OCI-LY1 (cell line): ENCODE measurements around the gene JAKMIP2.
A peak's percentile ranks its signal among the peaks of the same experiment; 100 is the strongest.

ENCODE experiments used
- CTCF ChIP-seq: fragments of 200-600 bp; sonication (generic), shearing (Covaris generic); IDR thresholded peaks from 2 replicates; pipeline ENCODE4 v1.5.1; 2017; ENCODE audit warnings: mild to moderate bottlenecking, antibody characterized with exemption, low read length, moderate library complexity, mixed read lengths
- EZH2 ChIP-seq: fragments of 200-600 bp; sonication (generic), shearing (Covaris generic); IDR thresholded peaks from 2 replicates; pipeline ENCODE4 v1.8.0; 2017; ENCODE audit warnings: borderline replicate concordance, mixed run types, mild to moderate bottlenecking, antibody characterized with exemption, low read length, moderate library complexity, mixed read lengths

- peak; percentile 39; the same call in 1 of the 2 replicates for TF ChIP-seq CTCF
- TF ChIP-seq EZH2: no peak
Measured at GRCh38 chr5:147578228-147579024, 204.1 kb downstream of the JAKMIP2 start.
